Stimulated activated CD8-positive, alpha-beta memory T cell treated with anti-CD3 and anti-CD28 coated beads, Interleukin-7, amount 100 ng/mL, for 48 hours (primary cell): ENCODE measurements around the gene YWHAG.
"Not testable (repeated sequence)": the region's sequence is repeated elsewhere in the genome, so short reads cannot be mapped to it uniquely, and the experiment has no call there.

Experiments used
- DNase-seq, 2 donors: peaks; one replicate each; pipeline ENCODE4 v3.0.0-alpha.2; 2020; ENCODE audit warnings: low read depth in 1 of 2; ENCODE audit errors: extremely low read depth in 1 of 2

YWHAG gene

DNA sequence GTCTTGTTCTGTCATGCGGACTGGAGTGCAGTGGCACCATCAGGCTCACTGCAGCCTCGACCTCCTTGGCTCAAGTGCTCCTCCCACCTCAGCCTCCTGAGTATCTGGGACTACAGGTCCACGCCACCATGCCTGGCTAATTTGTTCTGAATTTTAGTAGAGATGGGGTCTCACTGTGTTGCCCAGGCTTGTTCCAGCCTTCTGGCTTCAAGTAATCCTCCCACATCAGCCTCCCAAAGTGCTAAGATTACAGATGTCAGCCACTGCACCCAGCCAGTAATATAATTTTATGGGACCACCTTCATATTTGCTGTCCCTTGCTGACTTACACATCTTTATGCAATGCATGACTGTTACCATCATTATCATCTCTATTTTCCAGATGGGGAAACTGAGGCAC lies 57.8 kb downstream of the YWHAG start:
- no peak for DNase-seq

DNA sequence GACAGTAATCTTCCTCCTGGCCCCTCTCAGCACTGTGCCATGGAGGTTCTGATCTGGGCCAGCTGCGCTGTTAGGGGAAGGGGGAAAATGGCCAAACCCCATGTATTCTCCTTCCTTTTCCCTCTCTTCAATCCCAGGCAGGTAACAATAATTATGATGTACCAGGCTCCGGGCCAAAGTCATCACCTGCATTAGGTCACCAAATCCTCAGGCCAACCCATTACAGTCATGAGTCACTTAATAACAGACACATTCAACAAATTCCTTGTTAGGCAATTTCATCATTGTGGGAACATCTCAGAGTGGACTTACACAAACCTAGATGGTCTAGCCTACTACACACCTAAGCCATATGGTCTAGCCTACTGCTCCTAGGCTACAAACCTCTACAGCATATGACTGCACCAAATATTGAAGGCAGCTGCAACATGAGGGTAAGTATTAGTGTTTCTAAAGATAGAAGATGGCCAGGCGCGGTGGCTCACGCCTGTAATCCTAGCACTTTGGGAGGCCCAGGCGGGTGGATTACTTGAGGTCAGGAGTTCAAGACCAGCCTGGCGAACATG lies 58.5 kb downstream of the YWHAG start:
- DNase-seq: no peak

DNA sequence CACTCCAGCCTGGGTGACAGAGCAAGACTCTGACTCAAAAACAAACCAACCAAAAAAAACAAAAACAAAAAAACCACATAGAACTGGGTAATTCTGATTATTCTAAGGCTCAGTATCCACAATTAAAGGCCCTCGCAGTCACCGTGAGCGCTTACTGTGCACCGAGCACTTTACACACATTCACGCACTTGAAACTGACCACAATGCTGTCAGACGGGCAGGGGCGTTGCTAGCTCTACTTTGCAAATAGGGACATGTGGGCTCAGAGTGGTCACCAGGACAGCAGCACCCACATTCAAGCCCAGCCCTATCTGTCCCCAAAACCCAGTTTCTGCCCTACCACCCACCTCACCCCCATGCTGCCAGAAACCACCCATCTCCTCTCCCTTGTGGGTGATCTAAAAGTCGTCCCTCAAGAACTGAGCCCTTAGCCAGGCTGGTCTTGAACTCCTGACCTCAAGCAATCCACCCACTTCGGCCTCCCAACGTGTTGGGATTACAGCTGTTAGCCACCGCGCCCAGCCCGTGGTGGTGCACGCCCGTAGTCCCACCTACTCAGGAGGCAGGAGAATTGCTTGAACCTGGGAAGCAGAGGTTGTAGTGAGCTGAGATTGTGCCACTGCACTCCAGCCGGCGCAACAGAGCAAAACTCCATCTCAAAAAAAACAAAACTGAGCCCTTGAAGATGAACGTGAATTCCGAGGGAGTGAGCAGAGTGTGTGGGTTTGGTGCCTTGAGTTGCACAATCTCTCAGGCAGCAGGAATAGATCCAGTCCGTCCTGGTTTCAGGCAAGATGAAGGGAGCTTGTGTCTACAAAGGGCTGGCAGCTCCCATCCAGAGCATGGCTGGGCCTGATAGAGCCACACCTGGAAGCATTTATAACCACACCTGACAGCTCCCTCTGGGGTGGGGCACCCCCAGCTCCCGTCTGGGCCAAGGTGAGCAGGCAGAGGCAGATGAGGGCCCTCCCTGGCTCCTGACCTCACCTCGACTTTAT lies 61.7 kb downstream of the YWHAG start:
- no peak for DNase-seq

DNA sequence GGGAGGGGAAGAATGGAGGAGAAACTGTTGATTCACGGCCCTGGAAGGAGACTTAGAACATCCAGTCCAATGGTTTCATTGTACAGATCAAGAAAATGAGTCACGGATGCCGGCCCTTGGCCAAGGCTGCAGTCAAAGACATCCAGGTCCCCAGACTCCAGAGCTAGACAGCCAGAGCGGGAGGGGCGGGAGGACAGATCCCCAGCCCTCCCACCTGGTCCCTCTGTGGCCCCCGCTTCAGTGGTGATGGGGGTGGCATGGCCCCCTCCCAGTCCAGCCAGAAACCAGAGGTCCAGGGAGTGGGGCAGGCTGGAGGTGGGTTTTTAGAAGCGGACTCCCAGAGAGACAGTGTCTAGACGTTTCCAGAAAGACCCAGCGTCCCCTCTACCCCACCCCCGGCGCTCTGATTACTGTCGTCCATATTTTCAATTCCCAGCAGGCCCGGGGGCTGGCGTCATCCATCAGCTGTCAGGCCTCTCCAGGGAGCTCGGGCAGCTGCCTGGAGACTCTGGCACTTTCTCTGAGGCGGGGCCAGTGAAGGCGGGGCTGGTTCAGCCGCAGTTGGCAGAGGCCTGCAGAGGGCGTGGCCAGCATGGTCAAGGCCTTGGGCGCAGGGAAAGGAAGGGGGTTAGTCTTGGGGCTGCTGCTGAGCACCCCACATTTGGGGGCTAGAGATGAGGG lies 64.3 kb downstream of the YWHAG start:
- DNase-seq: no peak

DNA sequence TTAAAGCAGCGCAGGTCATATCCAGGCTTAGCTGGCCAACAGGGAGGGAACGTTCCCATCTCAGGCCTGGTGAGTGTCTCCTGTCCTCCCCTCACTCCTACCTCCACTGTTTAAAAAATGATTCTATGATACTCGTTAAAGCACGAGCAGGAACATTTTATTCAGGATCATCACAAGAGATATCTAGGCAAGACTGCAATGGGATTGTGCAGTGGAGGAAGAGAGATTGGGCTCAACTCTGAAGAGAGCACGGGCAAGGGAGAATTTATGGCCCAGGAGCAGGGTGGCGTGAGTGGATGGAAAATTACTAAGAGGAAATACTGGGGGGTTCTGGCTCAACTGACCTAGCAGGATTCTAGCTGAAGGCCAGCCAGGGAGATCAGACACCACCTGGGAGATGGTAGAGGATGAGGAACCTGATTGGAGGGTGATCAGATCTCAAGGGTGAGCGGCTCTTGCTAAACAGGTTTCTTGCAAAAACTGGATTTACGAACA lies 65.3 kb downstream of the YWHAG start:
- DNase-seq: no peak

DNA sequence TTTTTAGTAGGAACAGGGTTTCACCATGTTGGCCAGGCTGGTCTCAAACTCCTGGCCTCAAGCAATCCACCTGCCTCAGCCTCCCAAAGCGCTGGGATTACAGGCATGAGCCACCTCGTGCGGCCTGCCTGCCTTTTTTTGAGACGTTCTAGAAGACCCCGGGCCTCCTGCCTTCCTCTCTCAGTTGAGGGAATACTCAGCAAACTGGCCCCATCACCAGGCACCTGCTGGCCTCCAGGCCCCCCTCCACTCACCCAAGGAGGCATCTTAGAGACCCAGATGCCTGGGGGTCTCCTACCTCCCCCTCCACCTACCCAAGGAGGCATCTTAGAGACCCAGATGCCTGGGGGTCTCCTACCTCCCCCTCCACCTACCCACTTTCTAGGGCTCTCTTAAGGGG lies 65.9 kb downstream of the YWHAG start:
- DNase-seq: not testable (repeated sequence)

DNA sequence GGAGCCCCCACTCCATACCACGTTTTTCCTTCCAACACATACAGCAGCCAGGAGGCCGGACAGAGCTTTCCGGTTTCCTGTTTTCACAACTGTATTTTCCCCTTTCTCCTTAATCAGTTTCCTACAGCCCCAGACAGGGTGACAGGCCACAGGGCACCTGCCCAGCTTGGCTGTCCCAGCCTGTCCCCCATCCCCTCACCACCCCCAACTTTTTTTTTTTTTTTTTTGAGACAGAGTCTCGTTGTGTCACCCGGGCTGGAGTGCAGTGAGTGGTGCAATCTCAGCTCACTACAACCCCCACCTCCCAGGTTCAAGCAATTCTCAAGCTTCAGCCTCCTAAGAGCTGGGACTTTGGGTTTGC lies 66.6 kb downstream of the YWHAG start:
- DNase-seq: no peak

DNA sequence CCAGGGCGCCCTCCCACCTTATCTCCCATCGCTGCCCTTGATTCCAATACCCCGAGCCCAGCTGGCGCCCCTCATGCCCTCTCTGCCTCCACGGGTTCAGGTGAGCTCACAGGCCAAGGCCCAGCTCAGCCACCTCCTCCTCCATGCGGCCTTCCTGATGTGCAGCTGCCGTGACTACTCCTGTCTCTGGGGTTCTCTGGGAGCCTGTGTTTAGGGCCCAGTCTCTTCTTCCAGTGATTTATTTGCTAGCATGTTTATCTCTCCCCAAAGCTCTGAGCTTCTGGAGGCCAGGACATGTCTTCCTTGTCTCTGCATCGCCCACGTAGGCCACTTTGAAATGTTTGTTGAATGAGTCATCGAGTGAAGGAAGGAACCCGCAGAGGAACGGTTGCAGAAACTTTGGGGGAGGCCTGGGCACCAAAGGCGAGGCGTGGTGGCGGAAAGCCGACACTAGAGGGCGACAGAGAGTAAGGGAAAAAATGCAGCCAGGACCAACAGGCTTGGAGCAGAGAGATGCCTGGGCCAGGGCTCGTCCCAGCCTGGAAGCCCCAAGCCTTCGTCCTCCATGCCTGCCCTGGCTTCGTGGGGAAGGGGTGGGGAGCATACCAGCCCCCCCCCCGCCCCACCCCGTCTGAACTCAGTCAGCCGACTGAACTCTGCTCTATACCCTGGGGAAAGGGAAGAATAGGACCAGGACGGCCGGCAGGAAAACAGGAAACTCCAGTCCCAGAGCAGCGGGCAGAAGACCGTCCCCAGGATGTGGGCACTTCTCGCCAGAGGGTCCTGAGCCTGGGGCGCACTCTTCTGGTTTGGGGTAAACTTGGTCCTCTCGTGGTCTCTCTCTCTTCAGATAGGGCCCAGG lies 67.2 kb downstream of the YWHAG start:
- DNase-seq: peak; percentile 80 to 87

DNA sequence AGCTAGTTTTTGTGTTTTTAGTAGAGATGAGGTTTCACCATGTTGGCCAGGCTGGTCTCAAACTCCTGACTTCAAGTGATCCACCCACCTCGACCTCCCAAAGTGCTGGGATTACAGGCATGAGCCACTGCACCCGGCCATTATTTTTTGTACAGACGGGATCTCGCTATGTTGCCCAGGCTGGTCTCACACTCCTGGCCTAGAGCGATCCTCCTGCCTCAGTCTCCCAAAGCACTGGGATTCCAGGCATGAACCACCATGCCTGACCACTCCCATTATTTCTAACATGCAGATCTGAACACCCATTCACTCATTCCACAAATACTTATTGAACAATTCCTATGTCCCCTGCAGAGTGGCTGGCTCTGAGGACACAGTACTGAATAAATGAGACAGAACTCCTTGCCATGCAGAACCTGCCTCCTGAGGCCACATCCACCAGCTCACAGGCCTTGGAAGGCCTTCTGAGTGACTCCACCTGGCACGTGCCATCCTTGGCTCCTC lies 67.9 kb downstream of the YWHAG start:
- not testable (repeated sequence) for DNase-seq

DNA sequence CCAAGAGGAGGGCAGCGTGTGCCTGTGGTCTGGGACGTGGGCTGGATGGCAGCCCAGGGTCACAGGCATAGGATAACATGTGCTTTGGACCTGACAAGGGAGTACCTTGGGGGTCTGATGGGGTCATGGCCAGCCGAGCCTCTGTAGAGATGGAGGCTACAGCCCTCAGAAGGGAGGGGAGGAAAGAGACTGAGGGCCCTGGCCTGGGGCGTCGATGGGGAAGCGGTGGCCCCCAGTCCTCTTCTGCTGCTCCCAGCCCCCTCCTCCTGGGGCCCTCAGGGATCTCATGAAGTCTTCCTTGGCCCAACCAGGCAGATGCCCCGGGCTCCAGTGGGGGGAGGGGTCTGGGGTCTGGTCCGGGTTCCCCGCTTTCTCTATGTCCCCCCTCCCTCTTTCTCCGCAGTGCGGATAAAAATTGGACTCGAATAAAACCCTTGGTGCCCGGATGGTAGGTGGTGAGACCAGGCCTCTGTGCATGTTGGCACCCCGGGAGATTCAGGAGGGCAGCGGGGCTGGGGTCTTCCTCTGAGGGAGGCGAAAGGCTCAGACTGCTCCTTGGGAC lies 71.9 kb downstream of the YWHAG start:
- DNase-seq: no peak

DNA sequence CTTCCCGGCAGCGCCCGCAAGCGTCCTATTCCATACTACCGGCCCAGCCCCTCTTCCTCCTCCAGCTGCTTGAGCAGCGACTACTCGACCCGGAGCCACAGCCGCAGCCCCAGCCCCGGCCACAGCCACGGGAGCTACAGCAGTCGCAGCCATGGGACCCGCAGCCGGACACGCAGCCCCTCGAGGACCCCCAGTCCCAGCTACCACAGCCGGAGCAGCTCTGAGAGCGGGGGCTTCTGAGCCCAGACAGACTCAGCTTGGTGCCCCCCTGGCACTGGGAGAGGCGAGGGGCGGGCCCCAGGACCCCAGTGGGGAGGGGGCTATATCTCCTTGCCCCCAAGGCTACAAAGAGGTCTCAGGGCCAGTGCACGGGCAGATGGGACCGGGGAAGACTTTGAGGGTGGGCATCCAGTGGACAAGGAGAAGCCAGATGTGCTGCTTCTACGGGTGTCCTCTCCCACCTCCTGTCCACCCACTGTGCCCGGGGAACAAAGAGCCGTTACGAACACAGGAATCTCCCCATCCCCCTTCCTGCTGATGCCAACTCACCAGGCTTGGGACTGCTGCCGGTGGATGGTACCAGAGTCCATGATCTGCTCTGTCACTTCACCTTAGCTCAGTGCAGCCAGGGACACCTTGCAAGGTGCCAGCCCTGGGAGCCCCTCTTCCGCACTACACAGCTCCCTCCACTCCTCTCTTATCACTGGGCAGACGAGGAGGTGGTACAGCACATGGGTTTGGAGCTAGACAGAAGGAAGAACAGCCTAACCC lies 73.0 kb downstream of the YWHAG start:
- no peak for DNase-seq

DNA sequence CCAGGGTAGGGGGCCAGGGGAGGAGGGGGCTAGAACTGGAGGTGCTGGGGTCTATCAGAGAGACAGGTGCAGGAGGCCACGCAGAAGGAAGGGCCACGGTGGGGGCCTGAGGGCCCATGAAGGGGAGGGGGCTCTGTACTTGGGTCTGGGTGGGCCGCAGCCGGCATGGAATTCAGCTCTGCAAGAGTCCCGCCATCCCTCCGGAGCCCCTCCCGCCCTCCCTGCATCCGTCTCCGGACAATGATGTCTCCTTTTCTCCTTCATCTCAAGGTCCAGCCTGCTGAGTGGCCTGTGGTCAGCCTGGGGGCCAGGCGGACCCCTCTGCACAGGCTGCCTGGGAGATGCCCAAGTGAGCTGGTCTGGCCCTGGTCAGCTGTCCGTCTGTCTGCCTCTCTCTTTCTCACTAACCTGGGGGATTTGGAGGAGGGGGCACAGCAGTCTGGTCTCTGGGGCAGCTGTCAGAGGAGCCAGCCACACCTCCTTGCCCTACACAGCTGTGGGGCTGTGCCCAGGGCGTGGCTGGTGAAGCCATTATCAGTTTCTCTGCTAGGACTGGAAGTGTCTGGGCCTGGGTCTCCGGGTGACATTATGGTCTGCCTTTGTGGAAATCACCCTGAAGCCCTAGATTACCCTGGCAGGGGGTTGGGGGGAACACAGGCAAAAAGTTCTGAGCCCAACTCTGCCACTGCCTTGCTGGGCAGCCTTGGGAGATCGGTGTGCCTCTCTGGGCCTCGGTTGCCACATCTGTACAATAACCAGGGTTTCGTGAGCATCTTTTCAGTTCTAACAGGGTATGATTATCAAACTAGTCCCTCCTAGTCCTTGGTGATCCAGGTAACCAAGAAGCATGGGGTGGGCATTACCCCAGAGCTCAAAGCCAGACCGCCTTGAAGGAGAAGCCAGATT lies 75.3 kb downstream of the YWHAG start:
- DNase-seq: no peak

DNA sequence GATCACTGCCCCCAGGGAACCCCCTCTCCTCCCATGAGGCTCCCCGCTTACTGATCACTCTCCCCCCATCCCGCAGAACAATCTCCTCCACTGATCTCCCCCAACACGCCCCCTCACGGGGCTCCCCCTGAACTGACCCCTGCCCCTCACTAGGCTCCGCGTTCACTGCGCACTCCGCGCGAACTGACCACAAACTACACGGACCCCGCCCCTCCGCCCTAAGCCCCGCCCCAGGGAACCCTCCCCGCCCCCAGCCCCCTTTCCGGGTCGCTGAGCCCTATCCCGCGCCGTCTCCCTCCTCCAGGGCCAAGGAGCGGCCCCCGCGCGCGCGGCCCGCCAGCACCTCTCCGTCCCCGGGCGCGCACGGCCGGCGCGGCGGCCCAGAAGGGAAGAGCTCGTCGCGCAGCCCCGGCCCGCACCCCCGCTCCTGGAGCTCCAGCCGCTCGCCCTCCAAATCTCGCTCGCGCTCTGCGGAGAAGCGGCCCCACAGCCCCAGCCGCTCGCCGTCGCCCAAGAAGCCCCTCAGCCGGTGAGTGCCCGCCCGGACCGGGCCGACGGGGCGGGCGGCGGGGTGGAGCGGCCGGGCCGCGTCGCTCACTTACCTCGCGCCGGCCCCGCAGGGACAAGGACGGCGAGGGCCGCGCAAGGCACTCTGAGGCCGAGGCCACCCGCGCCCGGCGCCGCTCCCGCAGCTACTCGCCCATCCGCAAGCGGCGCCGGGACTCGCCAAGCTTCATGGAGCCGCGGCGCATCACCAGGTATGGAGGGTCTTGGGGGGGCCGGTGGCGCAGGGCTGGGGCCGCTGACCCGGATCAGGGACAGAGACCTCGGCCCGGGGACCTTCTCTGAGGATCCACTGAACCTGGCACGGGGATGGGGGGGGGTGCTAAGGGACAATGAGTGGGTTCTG lies 76.2 kb downstream of the YWHAG start:
- no peak for DNase-seq

DNA sequence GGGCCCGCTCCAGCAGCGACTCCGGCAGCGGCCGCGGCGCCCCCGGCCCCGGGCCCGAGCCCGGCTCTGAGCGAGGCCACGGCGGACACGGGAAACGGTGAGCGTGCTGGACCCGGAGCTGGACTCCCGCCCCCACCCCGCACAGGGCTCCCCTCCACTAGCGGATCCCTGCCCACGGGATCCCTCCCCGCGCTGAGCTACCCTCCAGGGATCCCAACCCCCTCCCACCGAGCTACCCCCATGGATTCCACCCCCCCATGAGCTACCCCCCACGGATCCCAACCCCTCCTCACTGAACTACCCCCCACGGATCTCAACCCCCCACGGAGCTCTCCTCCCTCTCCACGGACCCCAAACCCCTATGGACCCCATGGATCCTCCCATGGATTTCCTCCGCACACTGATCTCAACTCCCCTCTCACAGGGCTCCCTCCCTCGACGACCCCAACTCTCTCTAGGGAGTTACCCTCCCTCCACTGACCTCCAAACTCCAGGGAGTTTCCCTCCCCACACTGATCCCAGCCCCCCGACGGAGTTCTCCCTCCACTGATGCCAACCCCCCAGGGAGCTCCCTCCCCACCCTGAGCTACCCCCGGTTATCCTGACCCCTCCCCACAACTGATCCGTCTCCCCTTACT lies 77.0 kb downstream of the YWHAG start:
- no peak for DNase-seq

DNA sequence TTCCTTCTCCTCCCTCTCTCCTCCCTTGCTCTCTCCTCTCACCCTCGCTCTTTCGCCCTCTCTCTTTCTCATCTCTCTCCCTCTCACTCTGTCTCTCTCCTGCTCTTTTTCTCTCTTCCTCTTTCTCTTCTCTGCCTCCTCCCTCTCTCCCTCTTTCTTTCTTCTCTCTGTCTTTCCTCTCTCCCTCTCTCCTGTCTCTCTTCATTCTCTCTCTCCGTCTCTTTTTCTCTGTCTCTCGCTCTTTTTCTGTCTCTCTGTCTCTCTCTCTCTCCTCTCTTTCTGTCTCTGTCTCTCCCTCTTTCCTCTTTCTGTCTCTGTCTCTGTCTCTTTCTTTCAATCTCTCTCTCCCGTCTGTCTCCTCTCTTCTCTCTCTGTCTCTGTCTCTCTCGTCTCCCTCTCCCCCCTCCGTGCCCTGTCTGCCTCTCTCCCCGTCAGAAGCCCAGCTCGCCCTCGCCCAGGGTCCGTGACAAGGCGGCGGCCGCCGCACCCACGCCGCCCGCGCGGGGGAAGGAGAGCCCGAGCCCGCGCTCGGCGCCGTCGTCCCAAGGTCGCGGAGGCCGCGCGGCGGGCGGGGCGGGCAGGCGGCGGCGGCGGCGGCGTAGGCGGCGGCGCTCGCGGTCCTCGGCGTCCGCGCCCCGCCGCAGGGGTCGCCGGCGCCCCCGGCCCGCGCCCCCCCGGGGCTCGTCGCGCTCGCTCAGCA lies 77.6 kb downstream of the YWHAG start:
- no peak for DNase-seq

DNA sequence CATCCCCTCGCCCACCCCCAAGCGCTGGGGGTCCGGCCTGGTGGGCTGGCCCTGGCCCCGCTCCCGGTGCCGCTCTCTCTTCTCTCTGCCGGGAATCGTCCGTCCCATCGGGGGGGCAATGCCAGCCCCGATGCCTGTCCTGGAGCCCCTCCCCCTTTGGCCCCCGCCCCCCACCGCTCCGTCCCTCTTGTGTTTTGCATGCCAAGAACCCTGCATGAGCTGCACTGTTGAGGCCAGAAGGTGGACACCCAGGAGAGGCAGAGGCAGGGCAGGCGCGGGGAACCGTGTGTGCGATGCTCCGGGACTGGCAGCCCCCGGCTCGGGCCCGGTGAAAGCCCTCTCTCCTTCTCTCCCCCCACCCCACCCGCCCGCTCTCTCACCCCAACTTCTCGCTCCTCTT lies 78.4 kb downstream of the YWHAG start:
- DNase-seq: no peak
